ENCODE data around the gene ARHGAP33.
"Not testable (repeated sequence)": the region's sequence is repeated elsewhere in the genome, so short reads cannot be mapped to it uniquely, and the experiment has no call there.

Gene ARHGAP33

GRCh38 chr19:35796645-35797542 lies 21.5 kb downstream of the ARHGAP33 start:
- no peak for DNase-seq

DNA sequence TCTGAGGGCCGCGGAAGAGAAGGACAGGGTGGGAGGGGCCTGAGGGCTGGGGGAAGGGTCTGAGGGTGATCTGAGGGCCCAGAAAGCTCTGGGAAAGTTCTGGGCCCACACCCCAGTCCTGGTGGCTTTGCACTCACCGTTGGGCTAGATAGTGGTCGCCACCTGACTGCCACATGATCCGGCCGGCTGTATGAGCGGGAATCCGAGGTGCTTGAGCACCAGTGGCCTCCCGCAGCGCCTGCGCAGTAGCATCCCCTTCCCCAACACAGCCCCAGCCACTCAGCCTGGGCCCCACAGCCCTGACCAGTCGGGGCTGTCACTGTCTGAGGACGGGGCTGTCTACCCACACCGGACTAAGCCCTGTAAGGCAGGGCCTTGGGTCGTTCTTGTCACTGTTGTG lies 22.3 kb downstream of the ARHGAP33 start:
- DNase-seq = no peak

- DNase-seq = no peak
Measured at GRCh38 chr19:35801828-35802227, 26.5 kb downstream of the ARHGAP33 start.

DNA sequence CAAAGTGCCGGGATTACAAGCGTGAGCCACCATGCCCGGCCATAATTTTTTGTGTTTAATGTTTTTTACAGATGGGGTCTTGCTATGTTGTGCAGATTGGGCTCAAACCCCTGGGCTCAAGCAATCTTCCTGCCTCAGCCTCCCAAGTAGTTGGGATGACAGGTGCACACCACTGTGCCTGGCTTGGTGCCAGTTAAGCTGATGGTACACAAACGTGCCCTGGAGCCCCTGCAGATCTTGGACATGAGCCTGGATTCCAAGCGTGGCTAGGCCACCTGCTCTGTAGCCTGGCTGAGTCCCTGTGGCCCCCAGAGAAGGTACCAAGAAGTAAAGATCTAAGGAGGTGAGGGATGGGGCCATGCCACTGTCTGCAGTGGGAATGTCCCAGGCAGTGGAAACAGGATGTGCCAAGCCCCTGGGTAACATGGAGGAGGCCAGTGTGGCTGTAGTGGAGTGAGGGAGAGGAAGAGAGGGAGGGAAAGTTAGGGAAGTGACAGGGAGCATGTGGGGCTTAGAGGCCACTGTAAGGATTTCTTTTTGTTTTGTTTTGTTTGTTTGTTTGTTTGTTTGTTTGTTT lies 30.2 kb downstream of the ARHGAP33 start:
- DNase-seq = no peak

- no peak for DNase-seq
Measured at GRCh38 chr19:35806597-35806996, 31.2 kb downstream of the ARHGAP33 start.

- DNase-seq = no peak
Measured at GRCh38 chr19:35807633-35808032, 32.3 kb downstream of the ARHGAP33 start.

GRCh38 chr19:35811317-35812219 lies 36.2 kb downstream of the ARHGAP33 start:
- no peak for DNase-seq

DNA sequence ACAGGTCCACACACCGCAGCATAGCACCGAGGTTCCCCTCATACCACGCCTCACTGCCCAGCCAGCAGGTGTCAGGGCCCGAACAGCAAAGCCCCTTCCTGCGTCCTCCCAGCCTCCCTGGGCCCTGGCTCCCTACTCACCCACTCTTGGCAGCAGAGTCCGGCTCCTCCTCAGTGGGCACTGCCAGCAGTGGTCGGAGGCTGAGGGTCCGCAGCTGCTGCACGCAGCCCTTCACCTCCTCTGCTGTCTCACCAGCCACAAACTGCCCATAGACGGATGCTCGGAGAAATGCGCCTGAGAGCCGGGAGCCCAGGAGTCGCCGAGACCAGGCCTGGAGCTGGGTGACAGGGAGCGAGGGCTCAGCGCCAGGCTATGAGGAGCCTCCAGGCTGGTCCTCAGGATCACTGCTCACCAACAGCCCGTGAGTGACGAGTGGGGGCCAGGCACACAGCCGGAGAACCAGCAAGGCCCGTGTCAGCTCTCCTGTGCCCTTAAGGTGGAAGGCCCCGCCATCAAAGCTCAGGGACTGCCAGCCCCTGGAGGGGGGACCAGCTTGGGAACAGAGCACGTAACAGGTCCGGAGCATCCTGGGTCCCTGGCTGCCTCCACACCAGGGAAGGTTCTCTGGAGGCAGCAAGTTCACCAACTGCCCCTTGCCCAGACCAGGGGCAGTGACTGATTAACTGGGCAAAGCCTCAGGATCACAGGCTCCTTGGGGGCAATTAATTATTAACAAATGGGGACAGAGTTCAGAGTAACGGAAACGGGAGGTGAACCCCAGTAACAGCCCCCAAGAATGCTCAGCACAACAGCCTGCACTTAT lies 37.1 kb downstream of the ARHGAP33 start, which contains the start of gene PRODH2:
PRODH2 (minus strand) TSS at position 626 of the 823 bp plus-strand sequence; CDS start at position 586, 40 bp downstream.
- no peak for DNase-seq

DNA sequence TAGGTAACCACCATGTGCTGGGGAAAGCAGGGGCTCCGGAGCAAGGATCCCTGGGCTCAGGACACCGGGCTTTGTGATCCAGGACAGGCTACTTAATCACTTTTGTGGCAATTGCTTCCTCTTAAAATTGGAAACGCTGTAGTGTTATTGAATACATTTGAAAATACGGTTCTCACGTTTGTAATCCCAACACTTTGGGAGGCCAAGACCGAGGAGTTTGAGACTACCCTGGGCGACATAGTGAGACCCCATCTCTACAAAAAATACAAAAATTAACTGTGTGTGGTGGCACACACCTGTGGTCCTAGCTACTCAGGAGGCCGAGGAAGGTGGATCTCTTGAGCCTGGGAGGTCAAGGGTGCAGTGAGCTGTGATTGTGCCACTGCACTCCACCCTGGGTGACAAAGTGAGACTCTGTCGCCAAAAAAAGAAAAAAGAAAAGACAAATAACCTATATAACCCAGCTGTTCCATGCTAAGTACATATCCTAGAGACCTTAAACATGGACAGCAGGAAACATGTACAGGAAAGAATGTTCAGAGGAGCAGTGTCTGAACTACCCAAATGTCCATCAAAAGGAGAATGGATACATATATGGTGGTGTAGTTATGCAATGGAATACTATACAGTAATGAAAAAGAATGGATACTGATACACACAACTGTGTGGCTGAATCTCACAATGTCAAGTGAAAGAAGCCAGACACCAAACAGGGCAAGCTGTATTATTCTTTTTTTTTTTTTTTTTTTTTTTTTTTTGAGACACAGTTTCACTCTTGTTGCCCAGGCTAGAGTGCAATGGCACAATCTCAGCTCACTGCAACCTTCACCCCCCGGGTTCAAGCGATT lies 37.9 kb downstream of the ARHGAP33 start:
- no peak for DNase-seq

- DNase-seq = no peak
Measured at GRCh38 chr19:35816262-35816661, 40.9 kb downstream of the ARHGAP33 start.

- no peak for DNase-seq
Measured at GRCh38 chr19:35816846-35817245, 41.5 kb downstream of the ARHGAP33 start.

- DNase-seq = no peak
Measured at GRCh38 chr19:35818445-35818844, 43.1 kb downstream of the ARHGAP33 start.

DNA sequence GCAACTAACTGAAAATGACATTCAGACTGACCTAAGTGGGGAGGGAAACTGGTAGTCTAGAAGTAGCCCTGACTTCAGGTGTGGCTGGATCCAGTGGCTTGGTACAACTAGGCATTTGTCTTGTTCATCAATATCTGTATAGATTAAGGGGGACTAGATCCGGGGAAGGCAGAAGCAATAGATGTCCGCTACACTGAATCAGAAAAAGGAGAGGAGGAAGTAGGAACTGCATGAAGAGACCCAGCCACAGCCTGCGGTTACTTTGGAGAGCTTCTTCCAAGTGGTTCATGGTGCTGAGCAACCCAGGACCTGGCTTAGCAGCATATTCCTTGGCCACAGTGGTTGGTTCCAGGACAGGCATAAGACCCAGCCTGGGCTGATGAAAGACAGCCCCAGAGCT lies 47.2 kb downstream of the ARHGAP33 start:
- DNase-seq = no peak

DNA sequence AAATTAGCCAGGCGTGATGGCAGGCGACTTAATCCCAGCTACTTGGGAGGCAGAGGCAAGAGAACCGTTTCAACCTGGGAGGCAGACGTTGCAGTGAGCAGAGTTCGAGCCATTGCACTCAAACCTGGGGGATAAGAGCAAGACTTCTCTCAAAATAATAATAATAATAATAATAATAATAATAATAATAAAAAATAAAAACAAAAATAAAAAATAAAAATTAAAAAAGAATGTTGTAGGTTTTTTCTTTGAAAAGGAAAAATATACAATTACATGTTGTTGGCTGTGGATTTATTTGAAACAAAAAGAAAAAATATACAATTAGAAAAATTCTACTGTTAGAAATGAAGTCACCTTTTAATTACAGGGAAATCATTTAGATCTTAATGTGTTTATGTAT lies 48.8 kb downstream of the ARHGAP33 start:
- no peak for DNase-seq

GRCh38 chr19:35828692-35829301 lies 53.4 kb downstream of the ARHGAP33 start:
- peak; percentile 21 for DNase-seq

GRCh38 chr19:35830986-35831385 lies 55.6 kb downstream of the ARHGAP33 start:
- DNase-seq = no peak

DNA sequence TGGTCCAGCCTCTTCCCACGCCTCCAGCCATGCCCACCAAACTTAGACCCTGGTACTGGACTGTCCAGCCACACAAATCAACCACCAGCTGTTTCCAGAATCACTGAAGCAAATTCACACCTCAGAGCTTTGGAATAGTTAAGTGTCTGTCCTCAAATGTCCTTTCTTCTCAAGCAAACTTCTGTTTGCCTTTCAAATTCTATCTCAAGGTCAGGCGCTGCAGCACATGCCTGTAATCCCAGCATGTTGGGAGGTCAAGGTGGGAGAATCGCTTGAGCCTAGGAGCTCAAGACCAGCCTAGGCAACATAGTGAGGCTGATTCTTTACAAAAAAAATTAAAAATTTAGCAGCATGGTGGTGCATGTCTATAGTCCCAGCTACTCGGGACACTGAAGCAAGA lies 56.7 kb downstream of the ARHGAP33 start:
- DNase-seq = no peak

GRCh38 chr19:35833972-35834371 lies 58.6 kb downstream of the ARHGAP33 start:
- DNase-seq = no peak

DNA sequence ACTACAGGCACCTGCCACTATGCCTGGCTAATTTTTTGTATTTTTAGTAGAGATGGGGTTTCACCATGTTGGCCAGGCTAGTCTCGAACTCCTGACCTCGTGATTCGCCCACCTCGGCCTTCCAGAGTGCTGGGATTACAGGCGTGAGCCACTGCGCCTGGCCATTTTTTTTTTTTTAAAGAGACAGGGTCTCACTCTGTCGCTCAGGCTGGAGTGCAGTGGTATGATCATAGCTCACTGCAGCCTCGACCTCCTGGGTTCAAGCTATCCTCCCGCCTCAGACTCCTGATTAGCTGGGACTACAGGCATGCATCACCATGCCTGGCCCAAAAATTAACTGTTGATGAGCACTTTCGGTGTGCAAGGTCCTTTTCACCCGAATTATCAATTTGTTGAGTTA lies 60.7 kb downstream of the ARHGAP33 start:
- not testable (repeated sequence) for DNase-seq

All from KG1 (cell line).